C4-2B (cell line): ENCODE measurements around the gene RFX7.

Experiments used
- ZFX ChIP-seq: fragments of 450-650 bp; IDR thresholded peaks from 2 replicates; pipeline ENCODE4 v1.6.1; 2017
- TF ChIP-seq, protein P1 (sequence below): fragments of 450-650 bp; conservative IDR thresholded peaks from 2 replicates; pipeline ENCODE4 v1.5.1; 2017; ENCODE audit warnings: mild to moderate bottlenecking

DNA sequence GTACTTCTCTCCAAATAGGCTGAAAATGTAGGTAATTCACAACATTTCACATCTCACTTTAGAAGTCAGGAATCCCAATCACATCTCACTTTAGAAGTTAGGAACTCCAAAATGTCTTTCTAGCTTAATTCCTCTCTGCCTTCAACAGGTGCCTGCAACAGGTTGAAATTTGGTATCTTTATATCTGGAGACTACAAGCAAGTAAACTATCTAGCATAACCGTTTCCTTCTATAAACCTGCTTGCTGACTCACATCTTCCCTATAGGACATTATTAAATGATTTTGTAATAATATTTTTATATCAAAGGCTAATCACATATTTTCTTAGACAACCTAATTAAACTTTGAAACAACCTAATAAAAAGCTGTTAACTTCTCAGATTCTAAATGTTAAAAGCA is 18.2 kb downstream of the RFX7 start:
- TF ChIP-seq, protein P1, sequence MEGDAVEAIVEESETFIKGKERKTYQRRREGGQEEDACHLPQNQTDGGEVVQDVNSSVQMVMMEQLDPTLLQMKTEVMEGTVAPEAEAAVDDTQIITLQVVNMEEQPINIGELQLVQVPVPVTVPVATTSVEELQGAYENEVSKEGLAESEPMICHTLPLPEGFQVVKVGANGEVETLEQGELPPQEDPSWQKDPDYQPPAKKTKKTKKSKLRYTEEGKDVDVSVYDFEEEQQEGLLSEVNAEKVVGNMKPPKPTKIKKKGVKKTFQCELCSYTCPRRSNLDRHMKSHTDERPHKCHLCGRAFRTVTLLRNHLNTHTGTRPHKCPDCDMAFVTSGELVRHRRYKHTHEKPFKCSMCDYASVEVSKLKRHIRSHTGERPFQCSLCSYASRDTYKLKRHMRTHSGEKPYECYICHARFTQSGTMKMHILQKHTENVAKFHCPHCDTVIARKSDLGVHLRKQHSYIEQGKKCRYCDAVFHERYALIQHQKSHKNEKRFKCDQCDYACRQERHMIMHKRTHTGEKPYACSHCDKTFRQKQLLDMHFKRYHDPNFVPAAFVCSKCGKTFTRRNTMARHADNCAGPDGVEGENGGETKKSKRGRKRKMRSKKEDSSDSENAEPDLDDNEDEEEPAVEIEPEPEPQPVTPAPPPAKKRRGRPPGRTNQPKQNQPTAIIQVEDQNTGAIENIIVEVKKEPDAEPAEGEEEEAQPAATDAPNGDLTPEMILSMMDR, result no peak
- TF ChIP-seq ZFX, result no peak
